ENCODE measurements around the gene PRR36.
"Not testable (repeated sequence)": the region's sequence is repeated elsewhere in the genome, so short reads cannot be mapped to it uniquely, and the experiment has no call there.

The PRR36 gene

DNA sequence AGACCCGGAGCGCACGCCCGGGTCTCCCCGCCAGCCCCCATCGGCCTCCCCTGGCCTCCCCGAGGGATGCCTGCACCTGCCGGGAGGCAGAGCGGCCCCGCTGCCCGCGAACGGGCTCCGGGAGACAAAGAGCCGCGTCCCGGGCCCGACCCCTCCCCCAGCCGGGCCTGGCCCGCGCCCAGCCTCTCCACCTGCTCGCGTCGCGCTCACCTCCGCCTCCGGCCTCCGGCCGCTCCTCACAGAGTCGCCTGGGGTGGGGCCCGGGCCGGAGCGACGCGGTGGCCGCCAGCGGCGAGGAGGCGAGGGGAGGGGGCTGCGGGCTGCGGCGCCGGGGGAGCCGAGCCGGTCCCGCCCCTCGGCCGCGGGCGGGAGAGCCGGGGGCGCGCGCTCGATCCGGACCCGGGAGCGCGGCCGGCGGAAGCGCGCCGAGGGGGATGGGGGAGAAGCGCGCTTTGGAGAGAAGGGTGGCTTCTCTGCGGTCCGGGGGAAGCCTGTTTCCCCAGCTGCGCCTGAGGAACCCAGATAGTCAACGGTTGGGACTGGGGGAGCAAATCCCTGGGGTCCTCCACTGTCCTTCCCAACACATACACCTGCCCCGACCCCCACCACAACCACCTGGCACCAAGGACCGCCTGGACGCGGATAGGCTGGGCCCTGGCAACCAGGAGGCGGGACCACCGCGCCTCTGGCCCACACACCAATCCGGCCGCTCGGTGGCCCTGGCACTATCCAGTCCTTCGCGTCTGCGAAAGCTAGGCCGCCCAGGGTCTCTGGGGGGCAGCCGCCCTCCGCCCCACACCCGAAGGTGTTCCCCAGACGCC, at the start of gene PRR36:
TSS of gene PRR36 (minus strand) at position 315 of the 821 bp plus-strand sequence. CDS start 701 bp downstream, outside the sequence.
- DNase-seq = no peak

GRCh38 chr19:7923295-7924191, 49.4 kb upstream of the PRR36 start:
- DNase-seq = no peak

- no peak for DNase-seq
Measured at GRCh38 chr19:7922836-7923195, 48.6 kb upstream of the PRR36 start.

DNA sequence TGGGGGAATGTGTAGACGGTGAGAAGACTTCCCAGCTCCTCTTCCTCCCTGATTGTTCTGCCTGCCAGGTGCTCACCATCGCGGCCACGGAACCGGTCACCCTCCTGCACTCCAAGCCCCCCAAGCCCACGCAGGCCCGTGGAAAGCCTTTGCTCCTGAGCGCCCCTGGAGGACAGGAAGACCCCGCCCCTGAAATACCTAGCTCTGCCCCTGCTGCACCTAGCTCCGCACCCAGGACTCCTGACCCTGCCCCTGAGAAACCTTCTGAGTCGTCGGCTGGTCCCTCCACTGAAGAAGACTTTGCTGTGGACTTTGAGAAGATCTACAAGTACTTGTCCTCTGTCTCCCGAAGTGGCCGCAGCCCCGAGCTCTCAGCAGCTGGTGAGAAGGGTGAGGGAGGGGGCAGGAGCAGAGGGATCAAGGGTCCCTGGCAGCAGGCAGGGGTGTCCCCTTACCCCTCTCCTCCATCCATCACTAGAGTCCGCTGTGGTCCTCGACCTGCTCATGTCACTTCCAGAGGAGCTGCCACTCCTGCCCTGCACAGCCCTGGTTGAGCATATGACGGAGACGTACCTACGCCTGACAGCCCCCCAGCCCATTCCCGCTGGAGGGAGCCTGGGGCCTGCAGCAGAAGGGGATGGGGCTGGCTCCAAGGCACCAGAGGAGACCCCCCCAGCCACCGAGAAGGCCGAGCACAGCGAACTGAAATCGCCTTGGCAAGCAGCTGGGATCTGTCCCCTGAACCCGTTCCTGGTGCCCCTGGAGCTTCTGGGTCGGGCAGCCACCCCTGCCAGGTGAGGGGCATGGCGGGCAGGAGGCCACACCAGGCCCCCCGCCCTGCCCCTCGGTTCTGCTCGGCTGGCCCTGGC, 48.0 kb upstream of the PRR36 start:
- DNase-seq = no peak

GRCh38 chr19:7921302-7921966, 47.2 kb upstream of the PRR36 start:
- DNase-seq = no peak

DNA sequence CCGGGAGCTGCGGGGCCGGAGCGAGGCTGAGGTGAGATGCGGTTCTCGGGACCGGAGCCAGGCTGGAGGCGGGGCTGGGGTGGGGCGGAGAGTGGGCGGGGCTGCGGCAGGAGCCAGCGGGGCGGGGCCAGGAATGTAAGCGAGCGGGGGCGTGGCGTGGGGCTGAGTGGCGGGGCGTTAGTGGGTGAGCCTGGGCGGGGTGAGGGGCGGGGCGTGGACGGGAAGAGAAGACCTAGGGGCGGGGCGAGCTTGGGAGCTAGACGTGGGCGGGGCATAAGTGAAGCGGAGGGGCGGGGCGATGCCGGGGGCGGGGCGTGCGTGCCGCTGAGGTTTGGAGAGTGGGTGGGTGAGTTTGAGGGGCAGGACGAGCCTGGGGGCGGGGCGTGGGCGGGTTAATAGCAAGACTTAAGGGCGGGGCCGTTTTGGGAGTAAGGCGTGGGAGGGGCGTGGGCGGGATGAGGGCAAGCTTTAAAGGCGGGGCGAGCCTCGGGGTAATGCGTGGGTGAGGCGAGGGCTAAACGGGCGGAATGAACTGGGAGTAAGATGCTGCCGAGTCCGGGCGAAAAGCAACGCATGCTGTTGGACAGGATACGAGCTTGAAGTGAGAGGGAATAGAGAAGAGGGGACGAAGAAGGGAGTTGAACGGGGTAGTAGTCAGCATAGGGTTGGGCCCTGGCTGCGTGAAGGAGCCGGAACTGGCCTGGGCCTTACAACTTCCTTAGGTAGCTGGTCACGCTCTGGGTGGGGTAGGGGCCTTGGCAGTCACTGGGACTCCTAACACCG, 46.5 kb upstream of the PRR36 start:
- peak; percentile 100 for DNase-seq

- DNase-seq = peak; percentile 93
Measured at GRCh38 chr19:7919610-7920518, 45.7 kb upstream of the PRR36 start, which contains the start of gene SNAPC2. Gene SNAPC2 (plus strand): TSS chr19:7920338. CDS start chr19:7920367, 29 bp downstream.

DNA sequence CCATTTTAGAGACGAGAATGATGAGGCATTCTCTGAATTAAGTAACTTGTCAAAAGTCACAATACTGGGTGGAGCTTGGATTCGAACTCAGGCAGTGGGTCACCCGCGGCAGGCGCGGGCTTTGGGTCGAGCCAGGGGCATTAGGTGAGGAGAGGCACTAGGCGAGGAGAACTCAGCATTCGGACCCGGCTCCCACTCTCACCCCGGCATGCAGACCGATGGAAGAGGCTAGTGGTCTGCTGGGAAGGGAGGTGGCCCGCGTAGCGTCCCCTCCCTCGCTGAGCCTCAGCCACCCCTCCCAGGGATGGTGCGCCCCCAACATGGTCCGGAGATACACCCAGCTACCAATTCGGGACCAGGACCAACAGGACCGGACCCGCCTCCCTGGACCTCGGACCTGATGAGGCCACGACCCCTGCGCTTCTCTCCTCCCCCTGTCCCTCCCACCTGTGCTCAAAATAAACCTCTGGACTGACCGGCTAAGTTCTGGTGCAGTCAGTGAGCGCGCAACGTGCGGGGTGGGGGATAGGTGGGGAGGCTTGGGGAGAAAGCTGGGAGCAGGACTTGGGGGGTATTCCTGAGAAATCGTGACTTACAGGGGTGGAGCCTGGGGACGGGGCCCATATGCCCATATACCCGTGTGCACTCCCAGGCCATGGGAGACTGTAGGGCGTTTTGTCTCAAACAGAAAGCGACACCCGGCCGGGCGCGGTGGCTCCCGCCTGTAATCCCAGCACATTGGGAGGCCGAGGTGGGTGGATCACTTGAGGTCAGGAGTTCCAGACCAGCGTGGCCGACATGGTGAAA, 44.6 kb upstream of the PRR36 start:
- no peak for DNase-seq

GRCh38 chr19:7918062-7918614, 43.9 kb upstream of the PRR36 start:
- not testable (repeated sequence) for DNase-seq

- DNase-seq = peak; percentile 47
Measured at GRCh38 chr19:7917267-7918061, 43.3 kb upstream of the PRR36 start.

DNA sequence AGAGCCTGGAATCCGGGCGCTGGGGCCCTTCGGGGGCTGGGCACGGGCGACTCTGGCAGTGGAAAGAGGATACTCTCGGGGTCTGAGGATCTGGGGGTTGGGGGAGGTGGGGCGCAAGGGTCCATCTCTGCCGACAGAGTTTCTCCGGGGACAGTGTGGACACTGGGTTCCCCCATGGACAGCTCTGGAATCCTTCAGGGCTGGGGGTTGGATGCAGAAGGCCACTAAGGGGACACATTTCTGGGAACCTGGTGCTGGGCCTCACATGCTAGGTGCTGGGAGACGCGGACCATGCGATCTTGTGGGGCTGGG, 42.7 kb upstream of the PRR36 start:
- no peak for DNase-seq

GRCh38 chr19:7916103-7916954, 42.1 kb upstream of the PRR36 start:
- no peak for DNase-seq

DNA sequence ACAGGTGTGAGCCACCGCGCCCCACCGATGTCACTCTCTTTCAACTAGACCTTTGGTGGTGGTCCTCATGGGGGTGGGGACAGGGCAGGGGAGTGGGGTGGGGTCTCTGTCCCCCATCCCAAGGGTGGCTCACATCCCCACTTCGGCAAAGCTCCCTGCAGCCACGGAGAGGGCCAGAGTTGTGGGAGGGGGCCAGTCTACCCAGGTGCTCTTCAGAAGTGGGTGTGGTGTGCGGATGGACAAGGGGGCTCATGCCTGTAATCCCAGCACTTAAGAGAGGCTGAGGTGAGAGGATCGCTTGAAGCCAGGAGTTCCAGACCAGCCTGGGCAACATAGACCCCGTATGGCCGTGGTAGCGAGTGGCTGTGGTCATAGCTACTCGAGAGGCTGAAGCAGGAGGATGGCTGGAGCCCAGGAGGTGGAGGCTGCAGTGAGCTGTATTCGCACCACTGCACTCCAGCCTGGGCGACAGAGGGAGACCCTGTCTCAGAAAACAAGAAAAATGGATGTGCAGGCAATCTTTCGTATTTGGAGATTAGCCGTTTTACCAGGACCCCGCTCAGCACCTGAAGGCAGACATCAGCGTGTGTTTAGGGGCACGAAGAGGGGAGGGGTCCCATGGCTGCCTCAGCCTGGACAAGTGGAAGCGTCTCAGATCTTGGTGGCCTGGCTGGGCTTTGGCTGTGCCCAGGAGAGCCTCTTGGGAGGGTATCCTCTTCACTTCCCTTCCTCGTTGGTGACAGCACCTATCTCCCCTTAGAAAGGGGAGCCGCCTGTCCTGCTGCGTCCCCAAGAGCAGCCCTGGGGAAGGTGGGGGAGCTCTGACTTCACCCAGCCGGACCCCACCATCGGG, 41.3 kb upstream of the PRR36 start:
- DNase-seq = no peak

- no peak for DNase-seq
Measured at GRCh38 chr19:7914598-7915045, 40.4 kb upstream of the PRR36 start, which contains the start of gene TGFBR3L. Gene TGFBR3L (plus strand): TSS chr19:7914830.

GRCh38 chr19:7914099-7914498, 39.9 kb upstream of the PRR36 start:
- DNase-seq = no peak

- DNase-seq = no peak
Measured at GRCh38 chr19:7913652-7914051, 39.5 kb upstream of the PRR36 start.
